HG03558 (cell line): ENCODE results near the gene PROB1.
A peak's percentile ranks its signal among the peaks of the same experiment; 100 is the strongest.

Source experiments
- ATAC-seq: cut with Tn5 transposase; IDR thresholded peaks from one replicate; pipeline ENCODE4 v1.9.1; 2021; ENCODE audit warnings: moderate number of reproducible peaks; ENCODE audit not compliant: unreplicated experiment; ENCODE audit errors: extremely low read depth

The PROB1 gene

DNA sequence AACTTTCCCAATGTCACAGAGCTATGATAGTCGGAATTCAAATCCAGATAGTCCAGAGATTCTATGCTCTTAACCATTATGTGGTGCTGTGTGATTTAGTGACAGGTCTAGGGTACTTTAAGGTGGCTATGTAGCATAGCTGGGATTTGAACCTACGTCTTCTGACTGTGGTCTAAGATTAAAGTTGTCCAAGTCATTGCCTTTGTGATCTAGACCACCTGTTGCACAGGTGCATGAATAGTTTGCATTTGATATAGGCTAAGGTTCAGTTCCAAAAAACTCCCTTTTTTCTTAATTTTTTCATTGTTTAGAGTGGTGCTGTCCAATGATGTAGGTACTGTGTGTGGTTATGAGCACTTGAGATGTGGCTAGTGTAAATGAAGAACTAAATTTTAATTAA lies 50.7 kb downstream of the PROB1 start:
- ATAC-seq: no peak

DNA sequence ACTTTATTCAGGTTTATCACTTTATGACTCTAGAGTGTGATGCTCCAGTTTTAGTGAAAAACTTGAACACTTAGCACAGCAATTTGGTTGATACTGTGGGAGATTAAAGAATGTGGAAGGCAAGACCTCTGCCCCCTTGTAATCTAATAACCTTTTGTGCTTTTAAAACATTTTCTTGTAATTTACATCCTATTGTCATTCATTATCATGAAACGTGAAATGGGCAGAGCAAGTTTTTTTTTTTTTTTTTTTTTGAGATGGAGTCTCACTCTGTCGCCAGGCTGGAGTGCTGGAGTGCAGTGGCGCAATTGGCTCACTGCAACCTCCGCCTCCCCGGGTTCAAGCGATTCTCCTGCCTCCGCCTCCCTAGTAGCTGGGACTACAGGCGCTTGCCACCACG lies 51.4 kb downstream of the PROB1 start:
- no peak for ATAC-seq

DNA sequence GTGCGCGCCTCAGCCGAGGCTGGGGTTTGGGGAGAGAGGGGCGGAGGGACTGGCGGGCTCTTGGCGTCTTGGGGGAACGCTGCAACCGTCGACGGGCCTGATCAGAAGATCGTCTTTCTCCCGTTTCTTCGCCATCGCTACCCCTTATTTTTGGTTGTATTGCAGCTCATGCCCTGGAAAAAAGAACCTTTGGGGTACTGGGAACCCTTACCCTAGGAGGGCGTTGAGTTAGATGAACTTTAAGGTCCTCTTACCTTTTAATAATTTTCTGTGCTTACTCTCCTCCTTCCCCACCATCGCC lies 52.5 kb downstream of the PROB1 start:
- ATAC-seq: no peak

DNA sequence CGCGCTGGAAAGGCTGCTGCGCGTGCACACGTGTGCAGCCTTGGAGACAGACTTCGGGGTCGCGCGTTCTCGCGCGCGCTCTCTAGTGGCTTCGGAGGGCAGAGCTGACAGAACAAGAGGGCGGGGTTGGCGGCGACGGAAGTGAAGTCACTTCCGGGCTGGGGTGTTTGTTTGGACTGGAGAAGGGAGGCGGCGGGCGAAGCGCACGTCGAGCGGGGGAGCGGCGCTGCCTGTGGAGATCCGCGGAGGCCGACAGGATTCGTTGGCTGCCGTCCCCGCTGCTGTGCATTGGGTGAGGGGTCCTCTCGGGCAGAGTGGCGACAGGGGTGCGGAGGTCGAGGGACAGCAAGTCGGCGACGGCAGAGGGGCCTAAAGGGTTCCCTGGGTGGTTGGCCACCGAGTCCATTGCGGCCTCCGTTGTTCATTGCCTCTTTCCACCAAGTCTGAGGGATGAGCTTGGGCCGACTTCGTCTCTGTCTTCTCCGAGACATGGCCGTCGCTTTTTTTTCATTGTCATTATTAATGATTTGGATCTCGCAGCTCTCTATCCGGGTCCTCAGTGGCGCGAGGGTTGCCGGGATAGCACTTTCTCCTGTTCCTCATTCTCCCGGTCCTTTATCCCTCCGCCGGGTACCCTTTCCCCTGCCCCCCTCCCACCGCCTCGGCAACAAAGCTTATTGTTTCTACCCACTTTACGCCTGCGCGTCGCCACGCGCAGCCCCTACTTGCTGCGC lies 53.0 kb downstream of the PROB1 start, which contains the start of gene PAIP2:
TSS of gene PAIP2 (plus strand) at position 166 of the 734 bp plus-strand sequence. CDS start 21,931 bp downstream, outside the sequence.
- peak; percentile 87 for ATAC-seq

DNA sequence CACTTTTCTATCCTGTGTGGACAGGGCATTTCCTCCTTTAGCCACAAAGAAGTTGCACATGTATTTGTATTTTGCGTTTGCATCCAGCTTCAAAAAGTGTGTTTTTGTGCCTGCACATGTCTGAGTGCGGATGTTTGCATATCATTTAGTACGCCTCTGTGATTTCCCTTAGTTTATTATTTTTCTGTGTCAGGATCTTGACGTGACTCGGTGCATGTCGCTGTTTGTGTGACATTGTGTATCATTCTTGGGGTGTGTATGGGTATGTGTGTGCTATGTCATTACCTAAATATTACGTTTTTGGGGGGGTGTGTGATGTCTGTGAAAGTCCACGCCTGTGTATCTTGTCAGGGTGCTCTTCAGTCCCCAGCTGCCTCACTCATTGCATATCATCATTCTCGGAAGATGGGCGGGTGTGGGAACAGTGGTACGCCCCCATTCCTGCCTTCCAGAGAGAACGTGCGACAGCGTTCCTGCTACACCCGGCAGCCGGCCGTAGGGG lies 53.7 kb downstream of the PROB1 start:
- no peak for ATAC-seq
